HG03064 (cell line): ENCODE measurements around the gene C1QTNF1.

Source experiments
- ATAC-seq: cut with Tn5 transposase; IDR thresholded peaks from one replicate; pipeline ENCODE4 v1.9.1; 2021; ENCODE audit warnings: low read depth; ENCODE audit not compliant: unreplicated experiment

Gene C1QTNF1

DNA sequence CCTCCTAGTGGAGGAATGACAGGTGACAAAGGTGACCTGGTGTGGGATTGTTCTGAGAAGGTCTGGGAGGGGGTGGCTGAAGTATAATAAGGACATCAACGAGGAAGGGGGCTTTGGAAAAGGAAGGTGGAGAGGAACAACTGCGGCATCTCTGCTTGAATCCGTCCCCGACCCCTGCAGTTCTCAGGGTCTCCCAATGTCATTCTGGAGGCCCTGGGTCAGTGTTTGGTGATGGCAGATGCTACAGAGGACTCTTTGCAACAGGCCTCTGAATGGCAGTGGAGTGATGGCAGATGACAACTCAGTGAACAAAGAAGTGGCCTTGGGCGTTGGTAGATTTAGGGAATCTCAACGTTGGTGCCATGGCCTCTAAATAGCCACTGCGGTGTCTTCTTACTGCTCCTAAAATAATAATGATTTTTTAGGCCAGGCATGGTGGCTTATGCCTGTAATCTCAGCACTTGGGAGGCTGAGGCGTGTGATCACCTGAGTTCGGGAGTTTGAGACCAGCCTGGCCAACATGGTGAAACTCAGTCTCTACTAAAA, 52.0 kb downstream of the C1QTNF1 start:
- ATAC-seq, result no peak

DNA sequence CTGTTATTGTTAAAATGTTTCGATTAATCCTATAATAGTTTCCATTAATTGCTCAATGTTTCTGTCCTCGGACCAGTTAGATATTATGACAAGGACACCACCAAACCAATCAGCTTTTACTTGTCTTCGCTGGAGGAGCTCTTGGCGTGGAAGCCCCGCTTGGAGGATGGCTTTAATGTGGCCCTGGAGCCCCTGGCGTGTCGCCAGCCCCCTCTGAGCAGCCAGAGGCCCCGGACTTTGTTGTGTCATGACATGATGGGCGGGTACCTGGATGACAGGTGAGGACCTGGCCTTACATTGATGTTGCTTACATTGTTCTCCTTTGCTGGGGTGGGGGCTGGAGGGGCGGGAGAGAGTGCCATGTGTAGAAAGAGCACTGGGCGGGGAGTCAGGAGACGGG, 53.6 kb downstream of the C1QTNF1 start:
- ATAC-seq, result no peak

DNA sequence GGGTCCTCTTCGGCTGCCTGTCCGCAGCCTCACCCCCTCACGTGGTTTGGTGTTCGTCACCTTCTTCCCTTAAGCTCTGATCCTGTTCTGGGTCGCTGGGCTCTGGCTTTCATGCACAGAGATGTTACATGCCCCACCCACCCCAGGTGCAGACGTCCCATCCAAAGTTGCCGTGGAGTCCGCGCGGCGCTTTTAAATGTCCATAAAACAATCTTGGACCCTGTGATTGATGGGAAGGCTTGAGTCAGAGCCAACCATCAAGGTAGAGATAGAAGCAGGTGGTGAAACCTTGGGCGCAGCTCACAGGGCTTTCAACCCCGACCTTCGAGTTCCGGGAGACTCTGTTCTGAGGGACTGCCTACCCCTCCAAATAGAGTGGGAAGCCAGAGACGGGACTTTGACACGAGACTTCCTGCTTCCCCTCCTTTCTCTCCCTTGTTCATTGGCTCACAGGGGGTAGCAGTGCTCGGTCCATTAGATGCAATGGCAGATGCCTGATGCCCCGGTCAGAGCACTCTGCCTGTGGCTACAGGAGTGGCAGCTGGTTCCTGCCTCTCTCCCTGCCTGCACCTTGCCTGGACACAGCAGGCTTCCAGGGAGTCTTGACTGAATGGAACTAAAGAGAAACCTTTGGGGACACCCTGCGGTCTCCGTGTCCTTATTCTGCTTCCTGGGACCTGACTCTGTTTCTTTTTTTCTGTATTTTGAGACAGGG, 54.7 kb downstream of the C1QTNF1 start:
- no peak for ATAC-seq

DNA sequence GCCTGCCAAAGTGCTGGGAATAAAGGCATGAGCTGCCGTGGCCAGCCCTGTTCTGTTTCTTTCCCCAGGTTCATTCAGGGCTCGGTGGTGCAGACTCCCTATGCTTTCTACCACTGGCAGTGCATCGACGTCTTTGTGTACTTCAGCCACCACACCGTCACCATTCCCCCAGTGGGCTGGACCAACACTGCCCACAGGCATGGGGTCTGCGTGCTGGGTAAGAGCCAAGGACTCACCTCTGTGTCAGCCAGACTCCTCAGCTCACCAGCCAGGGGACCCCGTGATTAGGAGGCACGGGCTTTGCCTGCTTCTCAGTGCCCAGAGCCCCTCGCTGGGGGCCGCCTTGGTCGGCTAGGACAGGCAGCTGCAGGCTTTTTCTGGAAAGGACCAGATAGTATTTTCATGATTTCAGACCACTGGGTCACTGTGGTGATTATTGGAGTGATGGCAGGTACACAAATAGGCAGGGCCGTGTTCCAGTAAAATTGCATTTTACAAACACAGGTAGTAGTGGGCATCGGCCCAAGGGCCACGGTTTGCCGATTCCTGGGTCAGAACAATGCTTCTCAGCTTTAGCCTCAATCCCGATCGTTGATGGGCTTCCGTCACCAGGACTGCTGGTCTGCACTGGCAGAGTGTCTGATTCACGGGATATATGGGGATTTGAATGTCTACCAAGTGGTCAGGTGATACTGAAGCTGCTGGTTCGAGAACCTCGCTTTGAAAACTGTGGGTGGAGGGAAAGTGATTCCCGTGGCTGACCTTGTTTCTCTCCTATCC, 55.6 kb downstream of the C1QTNF1 start:
- ATAC-seq, result no peak

DNA sequence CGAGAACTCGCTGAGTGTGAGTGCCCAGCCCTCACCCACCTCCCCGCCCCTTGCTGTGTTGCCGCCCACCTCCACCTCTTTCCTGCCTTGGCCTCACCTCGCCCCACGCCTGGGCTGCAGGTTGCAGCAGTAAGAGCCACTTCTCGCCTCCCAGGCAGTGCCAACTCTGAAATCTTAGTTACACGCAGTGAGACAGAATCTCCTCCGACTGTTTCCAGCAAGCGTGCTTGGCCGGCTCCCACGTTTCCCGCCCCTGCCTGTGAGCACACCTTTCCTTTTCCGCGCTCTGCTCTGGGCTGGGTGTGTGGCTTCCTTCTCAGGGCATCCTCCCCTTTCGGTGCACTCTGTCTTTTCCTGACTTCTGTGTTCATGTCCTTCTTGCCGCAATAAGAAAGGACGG, 56.4 kb downstream of the C1QTNF1 start:
- ATAC-seq, result no peak

DNA sequence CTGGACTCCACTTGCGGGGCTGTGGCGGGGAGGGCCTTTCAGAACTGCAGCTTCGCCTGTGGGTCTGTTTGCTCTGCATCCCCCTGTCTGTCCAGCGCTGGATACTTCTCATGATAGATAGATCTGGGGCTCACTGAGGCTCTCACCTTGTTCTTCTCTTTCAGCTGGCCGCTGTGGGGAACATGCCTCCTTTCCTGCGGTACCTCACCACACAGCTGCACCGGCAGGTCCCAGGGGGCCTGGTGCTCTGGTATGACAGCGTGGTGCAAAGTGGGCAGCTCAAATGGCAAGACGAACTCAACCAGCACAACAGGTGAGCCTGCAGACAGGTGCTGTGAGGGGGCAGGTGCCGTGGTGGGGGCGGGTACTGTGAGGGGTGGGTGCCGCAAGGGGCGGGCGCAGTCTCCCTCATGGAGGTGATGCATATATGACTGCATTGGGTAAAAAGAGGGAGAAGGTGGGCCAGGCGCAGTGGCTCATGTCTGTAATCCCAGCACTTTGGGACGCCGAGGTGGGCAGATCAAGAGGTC, 56.9 kb downstream of the C1QTNF1 start:
- no peak for ATAC-seq

DNA sequence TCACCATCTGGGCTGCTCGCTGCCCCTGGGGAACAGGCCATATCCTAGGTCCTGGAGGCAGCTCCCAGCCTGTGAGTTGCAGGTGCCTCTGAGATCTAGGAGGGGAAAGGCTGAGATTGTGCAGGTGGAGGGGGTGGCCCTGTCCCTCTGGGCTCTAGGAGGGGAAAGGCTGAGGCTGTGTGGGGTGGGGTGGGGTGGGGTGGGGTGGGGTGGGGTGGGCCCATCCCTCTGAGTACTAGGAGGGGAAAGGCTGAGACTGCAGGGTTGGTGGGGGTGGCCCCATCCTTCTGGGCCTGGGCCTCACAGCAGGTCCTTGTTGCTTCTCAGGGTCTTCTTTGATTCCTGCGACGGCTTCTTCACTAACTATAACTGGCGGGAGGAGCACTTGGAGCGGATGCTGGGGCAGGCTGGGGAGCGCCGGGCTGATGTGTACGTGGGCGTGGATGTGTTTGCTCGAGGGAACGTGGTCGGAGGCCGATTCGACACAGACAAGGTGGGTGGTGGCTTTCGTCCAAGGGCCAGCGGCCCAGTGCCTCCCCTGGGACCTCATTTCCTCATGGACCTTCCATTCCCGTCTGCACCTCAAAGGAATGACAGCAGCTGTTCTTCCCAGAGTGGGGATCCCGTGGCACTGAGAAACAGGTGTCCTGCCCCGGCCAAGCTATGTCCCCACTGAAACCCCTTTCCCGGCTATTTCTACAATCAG, 57.8 kb downstream of the C1QTNF1 start:
- no peak for ATAC-seq

DNA sequence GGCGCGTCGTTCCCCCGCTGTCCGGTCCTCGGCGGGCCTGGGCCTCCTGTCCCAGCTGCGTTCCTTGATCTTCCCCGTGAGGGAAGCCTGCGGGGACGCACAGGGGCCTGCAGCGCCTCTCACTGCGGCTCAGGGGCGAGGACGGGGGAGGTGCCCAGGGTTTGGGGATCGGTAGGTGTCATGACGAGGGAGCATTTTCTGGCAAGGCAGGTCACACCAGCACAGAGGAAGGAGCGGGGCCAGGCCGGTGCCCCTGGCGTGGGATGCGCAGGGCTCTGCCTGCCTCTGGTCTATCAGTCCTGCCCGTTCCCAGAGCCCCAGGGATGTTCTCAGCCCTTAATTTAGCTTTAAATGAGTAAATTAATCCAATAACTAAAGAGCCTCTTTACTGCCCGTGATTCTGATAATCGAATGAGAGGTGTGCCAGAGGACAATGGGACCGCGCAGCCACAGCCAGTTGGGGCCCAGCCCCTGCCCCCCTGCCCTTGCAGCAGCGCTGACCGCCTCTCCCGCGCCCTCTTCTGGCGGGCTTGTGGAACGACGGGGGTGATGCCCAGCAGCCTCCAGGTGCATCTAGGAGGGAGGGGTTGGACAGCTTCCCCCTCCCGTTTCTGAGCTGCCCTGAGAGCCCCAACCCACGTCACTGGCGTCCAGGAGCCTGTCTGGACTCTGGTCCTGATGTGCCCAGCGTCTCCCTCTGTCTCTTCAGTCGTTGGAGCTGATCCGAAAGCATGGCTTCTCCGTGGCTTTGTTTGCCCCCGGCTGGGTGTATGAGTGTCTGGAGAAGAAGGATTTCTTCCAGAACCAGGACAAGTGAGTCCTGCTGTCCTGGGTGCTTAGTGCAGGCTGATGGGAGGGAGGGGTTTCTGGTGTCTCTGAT, 58.6 kb downstream of the C1QTNF1 start:
- no peak for ATAC-seq

DNA sequence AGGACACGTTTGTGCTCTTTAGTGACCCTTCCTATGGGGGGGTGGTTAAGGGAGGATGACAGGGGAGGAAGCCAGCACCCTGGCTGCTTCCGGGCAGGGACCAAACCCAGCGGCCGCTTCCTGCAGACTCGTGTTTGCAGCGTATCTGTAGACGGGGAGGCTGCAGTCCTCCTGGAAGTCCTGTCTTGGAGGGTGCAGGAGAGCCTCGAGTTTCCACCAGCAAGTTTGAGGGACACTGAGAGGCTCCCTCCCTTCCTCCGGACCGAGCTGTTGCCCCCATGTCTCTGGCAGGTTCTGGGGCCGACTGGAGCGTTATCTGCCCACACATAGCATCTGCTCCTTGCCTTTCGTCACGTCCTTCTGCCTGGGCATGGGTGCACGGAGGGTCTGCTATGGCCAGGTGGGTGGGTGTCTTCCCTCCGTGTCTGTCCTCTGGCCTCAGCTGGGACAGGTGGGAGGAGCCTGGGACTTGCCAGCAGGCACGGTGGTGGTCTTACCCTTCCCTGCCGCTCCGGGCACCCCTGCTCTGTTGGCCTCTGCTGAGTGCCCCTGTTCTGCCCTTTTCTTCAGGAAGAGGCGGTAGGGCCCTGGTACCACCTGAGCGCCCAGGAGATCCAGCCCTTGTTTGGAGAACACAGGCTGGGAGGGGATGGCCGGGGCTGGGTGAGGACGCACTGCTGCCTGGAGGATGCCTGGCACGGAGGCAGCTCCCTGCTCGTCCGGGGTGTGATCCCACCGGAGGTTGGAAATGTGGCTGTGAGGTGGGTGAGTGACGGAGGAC, 59.4 kb downstream of the C1QTNF1 start:
- ATAC-seq, result no peak

DNA sequence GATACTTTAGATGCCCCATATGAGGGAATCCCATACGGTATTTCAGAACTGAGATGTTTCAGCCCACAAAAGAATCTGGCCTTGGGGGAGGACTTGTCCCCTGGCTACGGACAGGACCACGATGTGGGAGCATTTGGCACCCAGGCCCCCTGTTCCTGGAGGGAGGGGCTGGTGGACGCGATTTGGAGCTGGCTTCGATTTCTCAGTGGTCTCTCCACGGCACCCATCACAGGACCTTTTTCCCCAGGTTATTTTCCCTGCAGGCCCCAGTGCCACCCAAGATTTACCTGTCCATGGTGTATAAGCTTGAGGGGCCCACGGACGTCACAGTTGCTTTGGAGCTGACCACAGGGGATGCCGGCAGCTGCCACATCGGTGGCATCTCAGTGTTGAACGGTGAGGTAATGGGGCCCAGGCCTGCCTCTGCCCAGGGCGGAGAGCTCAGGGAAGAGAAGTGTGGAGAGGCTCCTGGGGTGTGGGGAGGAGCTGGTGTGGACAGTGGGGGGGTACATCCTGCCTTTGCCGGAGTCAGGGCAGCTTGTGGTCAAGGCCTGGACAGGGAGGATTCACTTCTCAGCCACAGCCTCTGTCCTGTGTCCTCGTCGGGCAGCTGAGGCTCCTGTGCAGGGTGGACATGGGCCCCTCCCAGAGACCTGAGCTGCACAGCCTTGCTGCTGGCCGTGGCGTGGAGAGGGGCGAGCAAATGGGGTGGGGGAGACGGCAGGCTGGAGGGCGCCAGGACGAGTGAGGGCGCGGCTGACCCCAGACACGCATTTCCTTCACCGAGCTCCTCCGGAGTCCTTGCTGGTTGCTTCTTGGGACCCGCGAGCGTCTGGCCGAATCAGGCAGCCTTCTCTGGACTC, 60.6 kb downstream of the C1QTNF1 start:
- ATAC-seq, result no peak

DNA sequence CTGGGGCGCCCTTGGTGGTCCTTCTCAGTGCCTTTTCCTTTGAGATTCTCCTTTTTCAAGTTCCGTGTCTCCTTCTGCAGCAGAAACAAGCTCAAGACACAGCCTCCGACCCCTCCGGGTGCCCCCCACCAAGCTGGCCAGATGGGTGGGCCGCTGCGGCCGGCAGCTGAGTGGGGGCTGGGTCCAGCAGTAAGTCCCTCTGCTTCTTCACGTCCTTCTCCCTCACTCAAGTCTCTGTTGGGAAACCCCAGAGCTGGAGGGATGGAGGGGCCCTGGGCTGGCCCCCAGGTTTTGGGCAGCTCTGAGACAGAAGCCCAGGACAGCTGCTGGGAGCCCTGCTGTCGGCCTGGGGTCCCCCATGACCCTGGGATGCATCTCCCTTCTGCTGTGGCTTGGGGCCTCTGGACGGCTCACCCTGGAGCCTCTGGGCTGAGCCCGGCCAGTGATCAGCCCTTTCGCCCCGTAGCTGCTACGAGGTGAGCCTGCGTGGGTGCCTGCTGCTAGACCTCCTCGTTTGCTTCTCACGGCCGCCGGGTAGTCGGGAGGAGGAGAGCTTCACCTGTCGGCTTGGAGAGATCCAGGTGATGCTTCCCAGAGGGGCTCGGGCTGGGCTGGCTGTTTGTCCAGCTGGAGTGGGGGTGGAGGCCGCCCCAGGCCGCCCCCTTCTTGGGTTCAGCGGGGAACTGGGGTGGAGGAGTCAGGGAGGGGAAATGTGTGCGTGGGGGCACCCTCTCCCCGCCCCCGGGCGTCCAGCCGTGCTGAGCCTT, 61.4 kb downstream of the C1QTNF1 start:
- ATAC-seq, result no peak

DNA sequence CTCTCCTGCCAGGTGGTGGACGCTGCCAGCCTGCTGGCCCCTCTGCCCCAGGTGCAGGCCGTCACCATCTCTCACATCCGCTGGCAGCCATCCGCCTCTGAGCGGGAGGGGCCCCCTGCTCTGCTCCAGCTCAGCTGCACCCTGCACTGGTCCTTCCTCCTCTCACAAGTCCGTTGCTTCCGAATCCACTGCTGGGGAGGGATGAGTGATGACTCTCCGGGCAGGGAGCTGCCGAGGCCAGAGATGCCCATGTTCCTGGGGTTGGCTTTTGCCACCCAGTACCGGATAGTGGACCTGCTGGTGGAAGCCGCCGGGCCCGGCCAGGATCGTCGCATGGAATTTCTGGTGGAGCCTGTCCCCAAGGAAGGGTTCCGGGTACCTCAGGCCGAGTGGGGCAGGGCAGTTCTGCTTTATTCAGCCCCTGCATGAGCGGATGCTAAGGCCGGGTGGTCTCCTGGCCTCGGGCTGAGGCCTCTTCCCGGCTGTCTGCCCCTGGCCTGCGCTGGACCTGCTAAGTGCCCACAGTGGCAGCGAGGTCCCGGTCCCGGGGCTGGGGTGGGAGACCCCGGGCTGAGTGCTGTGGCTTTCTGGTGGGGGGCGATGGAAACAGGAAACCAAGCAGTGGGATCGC, 62.1 kb downstream of the C1QTNF1 start:
- ATAC-seq, result no peak

DNA sequence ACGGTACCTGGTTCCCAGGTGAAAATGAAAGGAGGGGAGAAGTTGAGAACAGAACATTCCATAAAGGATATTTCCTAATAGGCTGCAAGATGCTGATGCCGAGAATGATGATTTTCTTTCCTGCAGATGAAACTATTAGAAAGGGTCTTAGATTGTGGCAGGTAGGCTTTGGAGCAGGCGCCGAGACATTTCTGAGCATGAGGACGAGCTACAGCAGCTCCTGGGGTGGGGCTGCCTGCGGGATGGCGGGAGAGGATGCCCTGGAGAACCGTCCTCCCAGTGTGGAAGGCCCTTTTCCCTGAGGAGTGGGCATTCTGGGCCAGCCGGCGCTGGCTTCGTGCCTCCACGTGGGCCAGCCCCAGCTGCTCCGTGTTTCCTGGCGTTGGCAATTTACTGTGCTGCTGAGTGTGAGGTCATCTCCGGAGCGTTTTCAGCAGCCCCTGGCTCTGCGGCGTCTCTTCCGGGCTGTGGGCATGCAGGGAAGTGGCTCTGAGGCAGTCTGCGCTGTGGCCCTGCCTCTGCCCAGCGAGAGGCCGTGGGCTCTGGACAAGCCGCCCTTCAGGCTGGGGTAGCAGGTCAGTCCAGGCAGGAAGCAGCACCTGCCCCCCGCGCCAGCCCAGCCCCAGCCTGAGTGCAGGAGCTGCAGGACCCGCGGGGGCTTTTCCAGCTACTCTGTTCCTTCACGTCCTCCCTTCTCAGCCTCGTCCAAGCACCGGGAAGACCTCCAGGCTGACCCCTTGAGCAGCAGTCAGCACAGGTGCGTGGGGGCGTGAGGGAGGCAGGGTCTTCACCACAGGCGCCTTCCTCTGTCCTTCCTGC, 62.8 kb downstream of the C1QTNF1 start:
- no peak for ATAC-seq

DNA sequence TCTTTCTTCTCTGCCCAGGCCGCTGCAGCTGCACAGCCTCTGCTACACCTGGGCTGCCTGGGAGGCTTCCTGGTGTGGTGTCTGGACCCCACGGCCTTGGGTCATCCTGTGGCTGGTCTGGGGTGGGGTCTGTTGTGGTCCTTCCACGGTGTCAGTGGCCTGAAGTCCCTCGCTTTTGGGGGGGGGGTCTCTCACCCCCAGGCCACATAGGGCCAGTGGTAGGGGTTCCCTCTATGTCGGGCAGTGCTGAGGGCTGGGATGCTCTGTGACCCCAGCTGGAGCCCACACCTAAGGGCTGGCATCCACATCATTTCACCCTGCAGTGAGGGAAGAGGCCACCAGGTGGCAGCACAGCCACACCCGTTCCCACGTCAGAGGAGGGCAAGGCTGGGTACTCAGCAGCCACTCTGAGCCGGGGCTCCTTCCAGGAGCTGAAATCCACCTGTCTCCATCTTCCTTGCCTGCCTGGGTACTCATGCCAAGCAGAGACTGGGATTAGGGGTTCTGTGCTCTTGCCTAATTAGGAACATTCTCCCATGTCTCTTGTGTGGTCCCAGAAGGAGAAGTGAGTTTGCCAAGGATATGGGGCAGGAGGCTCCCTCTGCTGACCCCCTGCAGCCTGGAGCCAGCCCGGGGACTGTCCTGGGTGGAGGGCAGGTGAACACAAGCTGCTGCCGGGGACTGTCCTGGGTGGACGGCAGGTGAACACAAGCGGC, 63.6 kb downstream of the C1QTNF1 start:
- no peak for ATAC-seq

DNA sequence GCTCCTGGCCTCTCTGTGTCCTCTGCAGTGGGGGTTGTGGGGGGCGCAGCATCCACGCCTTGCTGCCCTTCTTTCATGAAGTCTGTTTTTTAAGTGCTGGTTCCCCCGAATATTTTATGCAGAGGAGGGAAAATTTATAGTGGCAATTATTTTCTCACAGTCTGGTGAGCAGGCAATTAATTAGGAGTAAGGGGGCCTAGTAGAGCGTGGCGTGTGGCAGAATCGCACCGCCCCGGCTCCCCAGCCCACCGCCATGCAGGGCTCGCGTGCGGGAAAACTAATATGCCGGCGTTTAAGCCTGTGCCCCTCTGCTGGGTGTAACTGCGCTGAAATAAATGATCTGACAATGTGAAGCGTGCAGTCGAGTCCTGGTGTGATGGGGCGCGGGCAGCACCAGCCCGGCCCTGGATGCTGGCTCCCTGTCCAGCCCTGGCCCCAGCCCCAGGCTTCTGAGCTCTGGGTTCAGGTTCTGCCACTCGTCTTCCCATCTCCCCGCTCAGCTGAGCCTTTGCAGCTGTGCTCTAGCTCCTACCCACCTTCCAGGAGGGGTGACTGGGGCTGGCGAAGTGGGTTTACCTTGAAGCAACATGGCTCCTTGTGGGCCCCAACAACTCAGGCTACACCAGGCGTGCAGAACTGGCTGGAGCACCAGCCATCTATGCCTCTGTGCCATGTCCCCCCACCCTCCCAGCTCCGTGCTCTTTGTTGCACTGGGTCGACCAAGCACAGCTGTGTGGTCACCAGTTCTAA, 64.5 kb downstream of the C1QTNF1 start:
- no peak for ATAC-seq
